Measurements from ENCODE around the gene MAPKBP1. TPM values are rescaled to one million over a fixed set of nuclear protein-coding genes. Genes with fewer than 3 reads are reported as not detected.
A peak's percentile ranks its signal among the peaks of the same experiment; 100 is the strongest.

MAPKBP1 gene
- total and polyA plus RNA-seq, 9 of the 15 experiments (the other 6 are each of a cell fraction or from before 2014, with no cell fraction given) = 0.15 to 9.5 (median 4.5) TPM

GRCh38 chr15:41774062-41774881 lies at the start of gene MAPKBP1 (continued):
- TF ChIP-seq ARID2 (IDR thresholded peaks at IDR 0.05) (peak; percentile 58), ZKSCAN8 (CRISPR knock-in tag; IDR thresholded peaks at IDR 0.05) (no peak), MTA3 (IDR thresholded peaks at IDR 0.05; ENCODE audit: borderline replicate concordance) (peak; percentile 100), SP1 (CRISPR knock-in tag; IDR thresholded peaks at IDR 0.05) (peak; percentile 98), ZNF584 (CRISPR knock-in tag; IDR thresholded peaks at IDR 0.05; ENCODE audit: low read depth) (no peak; the same call in 1 of the 2 replicates), RBFOX2 (IDR thresholded peaks at IDR 0.05; ENCODE audit: low read depth, low read length) (peak; percentile 87), TRIM24 (IDR thresholded peaks at IDR 0.05) (peak in 1 of 2 experiments; percentile 62; a peak in 1 of 4 replicates), RB1 (IDR thresholded peaks at IDR 0.05; ENCODE audit: low read depth) (peak; percentile 96), ZNF764 (CRISPR knock-in tag; IDR thresholded peaks at IDR 0.05; ENCODE audit: low read depth) (0 out of 2 replicates have a peak, but pooled peaks have one; percentile 31), MECOM (CRISPR knock-in tag; IDR thresholded peaks at IDR 0.05) (no peak), PREB (CRISPR knock-in tag; IDR thresholded peaks at IDR 0.05) (0 out of 2 replicates have a peak, but pooled peaks have one; percentile 72), RBBP5 (IDR thresholded peaks at IDR 0.05; ENCODE audit: borderline replicate concordance, insufficient read depth, low read length, poor library complexity, severe bottlenecking) (peak; percentile 88), ZNF175 (CRISPR knock-in tag; IDR thresholded peaks at IDR 0.05; ENCODE audit: low read depth) (0 out of 2 replicates have a peak, but pooled peaks have one; percentile 37), ETS1 (conservative IDR thresholded peaks at IDR 0.05; ENCODE audit: control insufficient read depth, low read depth, low read length) (peak; percentile 66; the same call in 1 of the 2 replicates), SMARCC2 (IDR thresholded peaks at IDR 0.05; ENCODE audit: low read depth) (peak; percentile 42; the same call in 1 of the 2 replicates), FIP1L1 (IDR thresholded peaks at IDR 0.05; ENCODE audit: low read depth, low read length, poor library complexity, severe bottlenecking) (peak; percentile 93), KLF13 (tag; IDR thresholded peaks at IDR 0.05; ENCODE audit: borderline replicate concordance, low read depth) (peak; percentile 49; the same call in 1 of the 2 replicates), ESRRA (IDR thresholded peaks at IDR 0.05; ENCODE audit: borderline replicate concordance, low read depth) (peak; percentile 86), FOXK2 (conservative IDR thresholded peaks at IDR 0.05 in 1 of 2, IDR thresholded peaks at IDR 0.05 in 1 of 2; ENCODE audit: low read depth in 2 of 2) (peak; percentile 43 to 70; a peak in 1 of 4 replicates), ID3 (CRISPR knock-in tag; IDR thresholded peaks at IDR 0.05) (no peak), ID3 (tag; IDR thresholded peaks at IDR 0.05) (no peak)

Measured in K562 (cell line).